Stimulated activated naive B cell treated with anti-CD40 and anti-IgM and Interleukin-4, amounts not matched to agents 10 μg/mL and 1 μg/mL and 100 μg/mL, for 72 hours (primary cell): ENCODE results near the gene CNOT3.

Experiments used
- ATAC-seq, 2 donors: fragments of 150-1000 bp; cut with Tn5 transposase; replicated peaks; 2 replicates each; pipeline ENCODE4 v1.10.0; 2021; ENCODE audit warnings: moderate library complexity in 1 of 2
- DNase-seq: peaks from one replicate; pipeline ENCODE4 v3.0.0; 2021
- H3K27ac Mint-ChIP-seq: one replicate; pipeline ENCODE4 v1.8.0; 2022; ENCODE audit warnings: mild to moderate bottlenecking, mixed read lengths
- H3K27me3 Mint-ChIP-seq, 2 donors: one replicate each; pipeline ENCODE4 v1.8.0; 2022; ENCODE audit warnings: mixed read lengths in 2 of 2
- H3K36me3 Mint-ChIP-seq, 2 donors: one replicate each; pipeline ENCODE4 v1.8.0; 2022; ENCODE audit warnings: mixed read lengths in 2 of 2, mild to moderate bottlenecking in 1 of 2
- H3K4me1 Mint-ChIP-seq, 2 donors: one replicate each; pipeline ENCODE4 v1.8.0; 2022; ENCODE audit warnings: mixed read lengths in 2 of 2, mild to moderate bottlenecking in 1 of 2
- H3K4me3 Mint-ChIP-seq, 2 donors: one replicate each; pipeline ENCODE4 v1.8.0; 2022; ENCODE audit warnings: mild to moderate bottlenecking in 2 of 2, mixed read lengths in 2 of 2, moderate library complexity in 1 of 2
- H3K9me3 Mint-ChIP-seq, 2 donors: one replicate each; pipeline ENCODE4 v1.8.0; 2022; ENCODE audit warnings: mixed read lengths in 2 of 2, mild to moderate bottlenecking in 1 of 2

Gene CNOT3

DNA sequence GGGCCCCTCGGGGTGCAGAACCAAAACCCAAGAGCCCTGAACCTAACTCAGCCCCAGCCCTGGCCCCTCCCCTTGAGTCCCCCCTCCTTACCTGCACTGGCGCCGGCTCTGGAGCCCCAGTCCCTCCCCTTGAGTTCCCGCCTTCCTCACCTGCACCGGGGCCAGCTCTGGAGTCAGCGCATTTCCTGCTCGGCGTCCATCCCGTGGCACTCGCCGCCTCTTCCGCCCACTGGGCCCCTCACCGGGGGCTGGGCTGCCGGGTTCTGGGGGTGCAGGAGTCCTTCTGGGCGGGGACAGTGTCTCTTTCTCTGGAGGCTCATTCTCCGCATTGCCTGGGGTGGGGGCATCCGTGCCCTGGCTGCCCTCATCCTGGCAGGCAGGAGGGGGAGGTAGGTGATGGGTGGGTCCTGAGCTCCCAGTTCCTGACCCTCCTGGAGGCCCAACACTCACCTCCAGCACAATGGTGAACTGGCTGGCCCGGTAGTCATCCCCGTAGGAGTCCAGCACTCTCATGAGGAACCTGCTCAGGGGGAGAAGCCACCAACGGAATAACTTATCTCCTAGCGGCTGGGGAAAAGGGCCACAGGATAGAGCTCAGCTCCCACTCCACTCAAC is 29.6 kb upstream of the CNOT3 start:
- peaks cover 32 to 49% of the 10 kb centered on the region in 2 donors for H3K36me3 Mint-ChIP-seq
- no peak for ATAC-seq
- no peak for DNase-seq
- no peak overlapping the region for H3K27ac Mint-ChIP-seq
- H3K9me3 Mint-ChIP-seq, result no peaks in the 10 kb centered on the region
- H3K4me1 Mint-ChIP-seq, result peaks cover 15 to 39% of the 10 kb centered on the region in 2 donors
- no peak overlapping the region for H3K4me3 Mint-ChIP-seq
- H3K27me3 Mint-ChIP-seq, result no peaks in the 10 kb centered on the region

DNA sequence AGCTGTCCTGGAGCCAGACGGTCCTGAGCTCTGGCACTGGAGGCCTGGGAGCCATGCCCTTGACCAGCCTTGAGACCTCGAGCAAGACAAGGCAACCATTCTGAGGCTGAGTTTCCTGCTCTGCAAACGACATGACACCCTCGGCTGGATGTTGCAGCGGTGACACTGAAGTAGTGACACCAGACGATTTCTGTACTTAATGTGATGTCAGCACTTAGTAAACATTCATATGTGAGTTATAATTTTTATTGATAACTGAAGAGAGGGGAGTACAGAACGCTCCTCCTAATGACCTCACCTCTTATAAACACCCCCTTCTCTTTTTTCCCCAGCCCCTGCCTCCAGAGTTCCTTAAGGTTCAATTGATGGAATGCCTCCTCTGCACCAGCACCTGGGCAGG is 29.1 kb upstream of the CNOT3 start:
- H3K36me3 Mint-ChIP-seq, result peaks cover 28 to 54% of the 10 kb centered on the region in 2 donors

DNA sequence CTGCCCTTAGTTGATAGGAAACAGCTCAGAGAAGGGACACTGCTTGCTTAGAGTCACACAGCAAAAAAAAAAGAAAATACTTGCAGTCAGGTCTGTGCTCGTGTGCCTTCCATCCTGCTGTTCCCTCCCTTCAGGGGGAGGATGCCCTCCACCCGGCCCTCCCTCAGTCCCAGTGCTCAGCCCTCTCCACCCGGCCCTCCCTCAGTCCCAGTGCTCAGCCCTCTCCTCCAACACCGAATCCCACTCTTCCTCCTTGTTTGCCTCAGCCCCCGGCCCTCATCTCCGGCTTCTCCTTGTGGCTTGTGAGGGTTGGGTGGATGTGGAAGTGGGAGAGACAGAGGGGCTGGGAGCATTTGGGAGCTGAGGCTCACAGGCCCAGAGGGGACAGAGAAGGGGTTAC is 27.9 kb upstream of the CNOT3 start:
- peaks cover 17 to 45% of the 10 kb centered on the region in 2 donors for H3K4me1 Mint-ChIP-seq
- peak overlapping the region; percentile 37 for H3K27ac Mint-ChIP-seq
- no peaks in the 10 kb centered on the region for H3K9me3 Mint-ChIP-seq
- no peaks in the 10 kb centered on the region for H3K27me3 Mint-ChIP-seq
- H3K4me3 Mint-ChIP-seq, result no peak overlapping the region
- ATAC-seq, result no peak
- DNase-seq, result no peak
- H3K36me3 Mint-ChIP-seq, result peaks cover 31 to 64% of the 10 kb centered on the region in 2 donors

More for the DNA sequence above, 29.1 kb upstream of the CNOT3 start:
- H3K27me3 Mint-ChIP-seq, result no peaks in the 10 kb centered on the region
- no peak overlapping the region for H3K4me3 Mint-ChIP-seq
- DNase-seq, result no peak
- peaks cover 13 to 35% of the 10 kb centered on the region in 2 donors for H3K4me1 Mint-ChIP-seq
- peak overlapping the region; percentile 31 for H3K27ac Mint-ChIP-seq
- no peak for ATAC-seq
- H3K9me3 Mint-ChIP-seq, result no peaks in the 10 kb centered on the region

DNA sequence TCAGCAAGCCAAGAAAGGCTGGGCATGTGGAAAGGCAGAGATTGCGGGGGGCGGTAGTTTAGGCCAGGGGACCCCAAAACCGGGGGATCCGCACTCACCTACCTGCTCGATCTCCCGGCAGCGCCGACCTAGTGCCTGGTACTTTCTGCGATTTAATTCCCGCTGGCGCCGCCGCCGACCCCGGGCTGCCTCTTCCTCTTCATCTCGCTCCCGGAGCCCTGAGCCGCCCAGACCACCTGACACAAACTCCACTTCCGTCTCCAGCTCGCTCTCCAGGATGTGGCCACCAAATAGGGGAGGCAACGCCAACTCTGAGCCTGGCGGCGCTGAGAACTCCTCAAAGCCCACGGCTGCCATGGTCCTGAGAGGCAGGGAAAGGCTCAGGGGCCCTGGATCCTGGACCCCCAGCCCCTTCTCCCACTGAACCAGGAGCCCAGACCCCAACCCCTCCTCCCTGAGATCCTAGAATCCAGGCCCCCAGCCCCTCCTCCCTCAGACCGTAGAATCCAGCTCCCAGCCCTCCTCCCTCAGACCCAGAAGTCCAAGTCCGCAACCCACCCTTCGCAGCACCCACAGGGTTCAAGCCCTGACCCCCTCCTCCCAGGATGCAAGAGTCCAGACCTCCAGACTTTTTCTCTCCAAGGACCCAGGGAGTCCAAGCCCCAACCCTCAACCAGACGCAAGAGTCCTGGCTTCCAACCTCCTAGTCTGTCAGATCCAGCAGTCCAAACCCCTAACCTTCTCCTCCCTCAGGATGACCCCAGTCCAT is 23.0 kb upstream of the CNOT3 start:
- H3K27me3 Mint-ChIP-seq, result no peaks in the 10 kb centered on the region
- DNase-seq, result no peak

DNA sequence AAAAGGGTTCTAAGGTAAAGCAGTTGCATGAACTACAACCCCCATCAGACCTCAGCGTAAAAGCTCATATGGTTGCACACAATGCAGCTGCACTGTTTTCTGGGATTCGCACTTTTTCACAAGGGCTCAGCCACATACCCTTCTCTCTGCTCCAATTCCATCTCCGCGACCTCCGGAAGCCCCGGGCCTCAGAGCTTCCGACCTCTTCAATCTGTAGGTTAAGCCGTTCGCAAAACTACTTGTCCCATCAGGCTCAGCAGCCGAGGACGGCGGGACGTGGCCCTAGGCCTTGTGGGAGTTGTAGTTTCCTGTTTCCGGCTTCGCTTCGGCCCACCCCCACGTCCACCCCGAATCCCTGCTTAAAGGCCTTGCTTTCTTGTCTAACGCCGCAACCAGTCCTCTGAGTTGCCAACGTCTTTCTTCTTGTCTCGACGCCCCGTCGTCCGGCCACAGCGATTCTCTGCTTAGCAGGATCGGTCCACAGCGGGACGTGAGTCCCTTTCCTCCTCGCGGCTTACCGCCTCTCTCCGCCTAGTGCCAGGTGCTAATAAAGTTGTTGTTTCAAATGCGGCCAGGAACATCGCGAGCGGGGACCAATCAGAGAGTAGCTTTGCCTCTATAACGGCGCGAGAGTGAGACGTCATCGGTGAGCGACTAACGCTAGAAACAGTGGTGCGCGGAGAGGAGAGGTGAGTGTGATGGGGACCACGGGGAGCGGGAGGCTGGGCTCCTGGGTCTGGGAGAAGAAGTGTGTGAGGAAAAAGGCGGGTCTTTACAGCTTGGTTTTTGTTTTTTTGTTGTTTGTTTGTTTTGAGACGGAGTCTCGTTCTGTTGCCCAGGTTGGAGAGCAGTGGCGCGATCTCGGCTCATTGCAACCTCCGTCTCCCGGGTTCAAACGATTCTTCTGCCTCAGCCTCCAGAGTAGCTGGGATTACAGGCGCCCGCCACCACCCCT is 22.2 kb upstream of the CNOT3 start, which contains the start of the genes PRPF31 and TFPT:
Gene PRPF31 (plus strand): TSS at position 646 of the 955 bp plus-strand sequence. CDS start 2,525 bp downstream, outside the sequence.
Gene TFPT (minus strand): TSS at position 549 of the 955 bp plus-strand sequence. CDS start 388 bp downstream, at position 161.
- Mint-ChIP-seq H3K27me3 (no peaks in the 10 kb centered on the region), H3K36me3 (peaks cover 26 to 46% of the 10 kb centered on the region in 2 donors), H3K27ac (peak within 1 kb of the TSS; percentile 95), H3K9me3 (no peaks in the 10 kb centered on the region), H3K4me3 (peak within 1 kb of the TSS; percentile 87 to 93), H3K4me1 (peaks cover 24 to 47% of the 10 kb centered on the region in 2 donors)
- DNase-seq (peak; percentile 94), ATAC-seq (peak; percentile 94)

More for the DNA sequence above, 23.0 kb upstream of the CNOT3 start:
- Mint-ChIP-seq H3K27ac (peak overlapping the region; percentile 95), H3K9me3 (no peaks in the 10 kb centered on the region), H3K4me3 (peak overlapping the region; percentile 87 to 93), H3K36me3 (peaks cover 22 to 47% of the 10 kb centered on the region in 2 donors), H3K4me1 (peaks cover 26 to 46% of the 10 kb centered on the region in 2 donors)
- ATAC-seq, result peak; percentile 38 to 47

DNA sequence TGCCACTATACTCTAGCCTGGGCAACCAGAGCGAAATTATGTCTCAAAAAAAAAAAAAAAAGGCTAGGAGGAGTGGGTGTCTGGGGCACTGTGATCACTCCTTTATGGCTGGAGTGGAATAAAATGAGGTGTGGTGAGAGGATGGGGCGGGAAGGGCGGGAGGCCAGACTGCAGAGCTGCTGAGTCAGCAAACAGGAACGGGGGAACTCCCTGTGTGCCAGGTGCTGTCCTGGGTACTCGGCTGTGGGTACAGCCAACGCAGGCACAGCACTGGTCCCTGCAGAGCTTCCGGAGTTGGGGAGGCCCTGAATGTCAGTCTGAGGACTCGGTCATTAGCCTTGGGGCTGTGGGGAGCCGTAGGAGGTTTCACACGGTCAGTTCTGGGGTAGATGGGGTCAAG is 16.3 kb upstream of the CNOT3 start:
- no peak overlapping the region for H3K27ac Mint-ChIP-seq
- no peaks in the 10 kb centered on the region for H3K27me3 Mint-ChIP-seq
- peaks cover 47 to 62% of the 10 kb centered on the region in 2 donors for H3K36me3 Mint-ChIP-seq
- H3K9me3 Mint-ChIP-seq, result no peaks in the 10 kb centered on the region
- peaks cover 11 to 23% of the 10 kb centered on the region in 2 donors for H3K4me1 Mint-ChIP-seq
- ATAC-seq, result no peak
- no peak for DNase-seq
- H3K4me3 Mint-ChIP-seq, result no peak overlapping the region

DNA sequence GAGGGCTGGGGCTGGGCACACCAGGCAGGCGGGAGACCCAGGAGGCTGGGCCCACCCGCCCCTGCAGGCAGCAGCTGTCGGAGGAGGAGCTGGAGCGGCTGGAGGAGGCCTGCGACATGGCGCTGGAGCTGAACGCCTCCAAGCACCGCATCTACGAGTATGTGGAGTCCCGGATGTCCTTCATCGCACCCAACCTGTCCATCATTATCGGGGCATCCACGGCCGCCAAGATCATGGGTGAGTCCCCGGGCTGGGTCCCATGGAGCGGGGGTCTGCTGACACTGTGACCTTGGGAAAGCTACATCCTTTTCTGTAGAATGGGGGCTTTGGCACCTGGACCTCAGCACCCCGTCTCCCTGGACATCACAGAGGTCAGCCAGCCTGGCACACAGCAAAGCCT is 13.9 kb upstream of the CNOT3 start:
- Mint-ChIP-seq H3K4me3 (no peak overlapping the region), H3K9me3 (no peaks in the 10 kb centered on the region), H3K27me3 (no peaks in the 10 kb centered on the region), H3K27ac (no peak overlapping the region), H3K36me3 (peaks cover 54 to 67% of the 10 kb centered on the region in 2 donors), H3K4me1 (peaks cover 0 to 6% of the 10 kb centered on the region in 2 donors)
- no peak for ATAC-seq
- DNase-seq, result no peak

DNA sequence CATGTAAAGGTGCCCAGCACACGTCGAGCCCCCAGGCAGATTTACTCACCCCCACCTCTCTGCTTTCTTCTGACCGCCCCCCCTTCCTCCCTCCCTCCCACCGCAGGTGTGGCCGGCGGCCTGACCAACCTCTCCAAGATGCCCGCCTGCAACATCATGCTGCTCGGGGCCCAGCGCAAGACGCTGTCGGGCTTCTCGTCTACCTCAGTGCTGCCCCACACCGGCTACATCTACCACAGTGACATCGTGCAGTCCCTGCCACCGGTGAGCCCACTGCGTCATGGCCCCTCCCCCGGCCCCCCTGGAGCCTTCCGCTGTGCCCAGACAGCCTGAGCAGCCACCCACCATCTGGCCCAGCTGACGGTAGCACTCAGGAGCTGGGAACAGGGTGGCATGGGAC is 13.2 kb upstream of the CNOT3 start:
- Mint-ChIP-seq H3K9me3 (no peaks in the 10 kb centered on the region), H3K27ac (no peak overlapping the region), H3K27me3 (no peaks in the 10 kb centered on the region), H3K4me1 (peaks cover 0 to 6% of the 10 kb centered on the region in 2 donors), H3K4me3 (no peak overlapping the region), H3K36me3 (peaks cover 55 to 73% of the 10 kb centered on the region in 2 donors)
- DNase-seq, result no peak
- no peak for ATAC-seq

DNA sequence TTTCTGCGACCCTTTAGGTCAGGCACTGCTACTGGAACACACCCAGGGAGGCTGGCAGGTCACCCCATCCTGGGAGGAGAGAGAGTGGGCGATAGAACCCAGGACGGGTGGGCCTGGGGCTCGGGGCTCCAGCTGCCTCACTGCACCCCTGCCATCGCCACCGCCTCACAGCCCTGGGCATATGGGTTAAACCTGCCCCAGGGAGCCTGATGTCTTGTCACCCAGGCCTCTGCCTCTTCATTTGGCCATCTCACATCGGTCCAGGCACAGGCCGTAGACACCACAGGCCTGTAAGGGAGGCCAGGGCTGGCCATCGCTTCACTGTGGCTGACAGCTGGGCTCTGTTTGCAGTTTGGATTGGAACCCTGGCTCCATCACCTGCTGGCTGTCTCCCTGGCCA is 11.8 kb upstream of the CNOT3 start:
- no peaks in the 10 kb centered on the region for H3K27me3 Mint-ChIP-seq
- H3K27ac Mint-ChIP-seq, result no peak overlapping the region
- H3K4me3 Mint-ChIP-seq, result no peak overlapping the region
- ATAC-seq (no peak), DNase-seq (no peak)
- H3K36me3 Mint-ChIP-seq, result peaks cover 47 to 67% of the 10 kb centered on the region in 2 donors
- H3K9me3 Mint-ChIP-seq, result no peaks in the 10 kb centered on the region
- no peaks in the 10 kb centered on the region for H3K4me1 Mint-ChIP-seq

DNA sequence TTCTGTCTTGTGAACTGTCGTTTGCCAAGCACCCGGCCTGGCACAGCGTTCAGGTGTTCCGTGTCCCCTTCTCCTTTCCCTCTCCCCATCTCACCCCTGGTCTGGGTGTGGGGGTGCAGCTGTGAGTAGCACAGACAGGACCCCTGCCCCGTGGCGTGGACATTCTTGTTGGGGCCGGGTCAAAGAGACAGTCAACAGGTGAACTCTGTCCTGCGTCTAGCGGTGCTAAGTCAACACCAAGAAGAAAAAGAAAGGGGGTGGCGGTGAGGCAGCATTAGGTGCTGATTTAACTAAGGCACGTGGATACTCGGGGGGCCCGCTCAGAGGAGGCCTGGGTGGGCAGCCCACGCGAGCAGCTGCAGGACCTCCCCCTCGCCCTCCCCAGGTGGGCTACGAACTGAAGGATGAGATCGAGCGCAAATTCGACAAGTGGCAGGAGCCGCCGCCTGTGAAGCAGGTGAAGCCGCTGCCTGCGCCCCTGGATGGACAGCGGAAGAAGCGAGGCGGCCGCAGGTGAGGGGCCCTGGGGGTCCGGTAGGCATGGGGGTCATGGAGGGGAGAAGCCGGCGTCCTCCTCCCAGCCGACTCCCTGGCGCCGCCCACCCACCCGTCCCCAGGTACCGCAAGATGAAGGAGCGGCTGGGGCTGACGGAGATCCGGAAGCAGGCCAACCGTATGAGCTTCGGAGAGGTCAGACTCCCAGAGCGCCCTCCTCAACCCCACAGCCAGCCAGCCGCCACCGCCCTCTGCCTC is 9.7 kb upstream of the CNOT3 start:
- no peak overlapping the region for H3K27ac Mint-ChIP-seq
- H3K9me3 Mint-ChIP-seq, result no peaks in the 10 kb centered on the region
- peaks cover 41 to 60% of the 10 kb centered on the region in 2 donors for H3K36me3 Mint-ChIP-seq
- no peak for ATAC-seq
- no peaks in the 10 kb centered on the region for H3K4me1 Mint-ChIP-seq
- DNase-seq, result no peak
- H3K27me3 Mint-ChIP-seq, result no peaks in the 10 kb centered on the region
- no peak overlapping the region for H3K4me3 Mint-ChIP-seq

DNA sequence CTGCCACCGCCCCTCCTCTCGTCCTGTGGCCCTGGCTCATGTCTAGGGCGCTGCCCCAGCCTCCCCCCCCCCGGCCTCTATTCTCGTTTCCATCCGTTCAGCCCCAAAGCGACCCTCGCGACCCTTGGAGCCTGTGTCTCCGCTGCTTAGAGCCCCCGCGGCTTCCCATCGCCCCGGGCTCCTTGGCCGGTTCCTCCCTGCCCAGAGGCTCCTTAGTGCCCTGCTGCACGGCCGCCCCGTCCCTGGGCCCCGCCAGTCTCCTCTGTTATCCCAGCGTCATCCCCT is 9.2 kb upstream of the CNOT3 start:
- peaks cover 36 to 55% of the 10 kb centered on the region in 2 donors for H3K36me3 Mint-ChIP-seq
- no peaks in the 10 kb centered on the region for H3K9me3 Mint-ChIP-seq
- no peaks in the 10 kb centered on the region for H3K27me3 Mint-ChIP-seq
- no peak overlapping the region for H3K27ac Mint-ChIP-seq
- H3K4me1 Mint-ChIP-seq, result no peaks in the 10 kb centered on the region
- ATAC-seq, result no peak
- no peak for DNase-seq
- no peak overlapping the region for H3K4me3 Mint-ChIP-seq

DNA sequence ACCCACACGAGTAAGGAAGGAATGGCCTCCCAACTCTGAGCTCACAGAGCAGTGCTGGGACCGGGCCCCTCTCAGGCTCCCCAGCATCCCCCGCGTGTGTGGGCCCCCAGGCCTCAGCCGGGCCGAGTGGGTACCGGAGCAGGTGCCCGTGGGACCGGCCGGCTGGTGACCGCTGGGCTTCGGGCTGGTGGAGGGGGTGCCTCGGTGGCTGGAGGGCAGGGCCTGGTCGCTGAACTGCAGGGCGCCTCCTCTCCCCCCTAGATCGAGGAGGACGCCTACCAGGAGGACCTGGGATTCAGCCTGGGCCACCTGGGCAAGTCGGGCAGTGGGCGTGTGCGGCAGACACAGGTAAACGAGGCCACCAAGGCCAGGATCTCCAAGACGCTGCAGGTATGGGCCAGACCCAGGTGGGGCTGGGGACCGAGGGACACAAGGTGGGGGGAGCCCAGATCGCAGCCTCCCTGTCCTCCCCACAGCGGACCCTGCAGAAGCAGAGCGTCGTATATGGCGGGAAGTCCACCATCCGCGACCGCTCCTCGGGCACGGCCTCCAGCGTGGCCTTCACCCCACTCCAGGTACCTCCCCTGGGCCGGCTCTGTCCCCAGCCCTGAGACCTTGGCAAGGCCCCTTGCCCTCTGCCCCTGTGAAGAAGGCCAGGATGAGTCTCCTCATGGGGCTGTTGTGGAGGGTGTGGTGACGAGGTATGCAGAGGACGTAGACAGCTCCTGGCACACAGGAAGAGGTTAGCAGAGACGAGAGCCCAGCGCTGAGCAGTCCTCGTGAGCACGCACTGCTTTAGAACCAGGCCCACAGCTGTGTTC is 8.6 kb upstream of the CNOT3 start:
- peaks cover 31 to 53% of the 10 kb centered on the region in 2 donors for H3K36me3 Mint-ChIP-seq
- DNase-seq (no peak), ATAC-seq (no peak)
- H3K4me1 Mint-ChIP-seq, result no peaks in the 10 kb centered on the region
- H3K27ac Mint-ChIP-seq, result no peak overlapping the region
- no peaks in the 10 kb centered on the region for H3K27me3 Mint-ChIP-seq
- H3K4me3 Mint-ChIP-seq, result no peak overlapping the region
- H3K9me3 Mint-ChIP-seq, result no peaks in the 10 kb centered on the region

DNA sequence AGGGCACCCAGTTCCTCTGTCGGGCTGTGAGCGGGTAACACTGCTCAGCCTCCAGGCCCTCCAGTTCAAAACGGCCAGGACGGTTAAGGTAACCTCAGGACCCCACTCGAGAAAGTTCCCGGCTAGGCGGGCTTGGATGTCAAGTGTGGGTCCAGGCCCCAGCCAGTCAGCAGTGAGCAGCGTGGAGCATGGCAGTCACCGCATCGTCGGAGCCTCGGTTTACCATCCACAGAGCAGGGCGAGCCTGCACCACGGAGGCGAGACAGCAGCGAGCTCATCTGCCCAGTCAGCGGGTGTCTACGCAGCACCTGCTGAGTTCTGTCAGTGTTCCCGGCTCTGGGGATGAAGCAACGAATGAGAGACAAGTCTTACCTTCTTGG is 8.0 kb upstream of the CNOT3 start:
- ATAC-seq, result no peak
- H3K9me3 Mint-ChIP-seq, result no peaks in the 10 kb centered on the region
- DNase-seq, result no peak
- H3K27ac Mint-ChIP-seq, result no peak overlapping the region
- H3K36me3 Mint-ChIP-seq, result peaks cover 33 to 56% of the 10 kb centered on the region in 2 donors
- no peak overlapping the region for H3K4me3 Mint-ChIP-seq
- peaks cover 0 to 2% of the 10 kb centered on the region in 2 donors for H3K4me1 Mint-ChIP-seq
- no peaks in the 10 kb centered on the region for H3K27me3 Mint-ChIP-seq
